Activated naive CD4-positive, alpha-beta T cell treated with anti-CD3 and anti-CD28 coated beads, Interleukin-2, amount 10 ng/mL, durations not matched to agents 7 days and 5 days (primary cell): ENCODE data around the gene MRPL38.

Experiments used
- CTCF ChIA-PET: fragments of 350-600 bp; sonication (Branson Sonifier 250); formaldehyde crosslinking; loops from one replicate; lab custom pipeline; 2021; ENCODE audit warnings: antibody characterized with exemption; lab: Charles Lee
- DNase-seq: peaks from one replicate; pipeline ENCODE4 v3.0.0-alpha.2; 2020
- H3K27ac Mint-ChIP-seq: one replicate; pipeline ENCODE4 v1.8.0; 2021; ENCODE audit warnings: mild to moderate bottlenecking, moderate library complexity, mixed read lengths
- H3K27me3 Mint-ChIP-seq: one replicate; pipeline ENCODE4 v1.8.0; 2021; ENCODE audit warnings: mild to moderate bottlenecking, mixed read lengths
- H3K36me3 Mint-ChIP-seq: one replicate; pipeline ENCODE4 v1.8.0; 2021; ENCODE audit warnings: mixed read lengths
- H3K4me1 Mint-ChIP-seq: one replicate; pipeline ENCODE4 v1.8.0; 2021; ENCODE audit warnings: mixed read lengths
- H3K4me3 Mint-ChIP-seq: one replicate; pipeline ENCODE4 v1.8.0; 2021; ENCODE audit warnings: mild to moderate bottlenecking, moderate library complexity, mixed read lengths
- H3K9me3 Mint-ChIP-seq: one replicate; pipeline ENCODE4 v1.8.0; 2021; ENCODE audit warnings: mixed read lengths

MRPL38 gene

GRCh38 chr17:75913537-75914210 lies 9.0 kb upstream of the MRPL38 start:
- DNase-seq, result no peak
- no peaks in the 10 kb centered on the region for H3K27me3 Mint-ChIP-seq
- H3K36me3 Mint-ChIP-seq, result no peaks in the 10 kb centered on the region
- H3K27ac Mint-ChIP-seq, result no peak overlapping the region
- no peak overlapping the region for H3K4me3 Mint-ChIP-seq
- peaks cover 11% of the 10 kb centered on the region for H3K4me1 Mint-ChIP-seq
- CTCF ChIA-PET, result interaction anchor here (0.7 kb wide), 1 partner anchor 31 kb away, joined by 3 read pairs; no protein-coding TSS in a partner anchor
- H3K9me3 Mint-ChIP-seq, result no peaks in the 10 kb centered on the region

DNA sequence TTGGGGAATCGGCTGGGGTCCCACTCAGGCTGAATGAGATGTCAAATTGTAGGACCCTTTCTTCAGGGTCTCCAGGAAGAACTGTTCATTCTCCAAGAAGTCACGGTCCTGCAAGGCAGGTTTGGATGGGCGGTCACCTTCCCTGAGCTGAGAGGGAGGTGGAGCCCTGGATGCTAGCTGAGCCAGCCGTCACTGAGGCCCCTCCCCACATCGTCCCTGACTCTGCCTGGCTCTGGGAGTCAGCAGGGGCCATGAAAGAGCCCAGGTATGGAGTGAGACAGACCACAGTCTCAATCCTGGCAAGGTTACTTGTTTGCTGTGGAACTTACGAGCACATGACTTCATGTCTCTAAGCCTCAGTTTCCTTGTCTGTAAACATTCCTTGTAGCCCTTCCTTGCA lies 6.0 kb upstream of the MRPL38 start:
- no peak overlapping the region for H3K27ac Mint-ChIP-seq
- no peak for DNase-seq
- peaks cover 17% of the 10 kb centered on the region for H3K4me1 Mint-ChIP-seq
- CTCF ChIA-PET, result interaction anchor here (1.1 to 3.0 kb wide), 4 partner anchors 14 to 100 kb away, joined by 3 to 9 read pairs (median 4); partner anchors contain the start of gene TRIM65
- no peak overlapping the region for H3K4me3 Mint-ChIP-seq
- H3K27me3 Mint-ChIP-seq, result no peaks in the 10 kb centered on the region
- H3K36me3 Mint-ChIP-seq, result no peaks in the 10 kb centered on the region
- H3K9me3 Mint-ChIP-seq, result no peaks in the 10 kb centered on the region

DNA sequence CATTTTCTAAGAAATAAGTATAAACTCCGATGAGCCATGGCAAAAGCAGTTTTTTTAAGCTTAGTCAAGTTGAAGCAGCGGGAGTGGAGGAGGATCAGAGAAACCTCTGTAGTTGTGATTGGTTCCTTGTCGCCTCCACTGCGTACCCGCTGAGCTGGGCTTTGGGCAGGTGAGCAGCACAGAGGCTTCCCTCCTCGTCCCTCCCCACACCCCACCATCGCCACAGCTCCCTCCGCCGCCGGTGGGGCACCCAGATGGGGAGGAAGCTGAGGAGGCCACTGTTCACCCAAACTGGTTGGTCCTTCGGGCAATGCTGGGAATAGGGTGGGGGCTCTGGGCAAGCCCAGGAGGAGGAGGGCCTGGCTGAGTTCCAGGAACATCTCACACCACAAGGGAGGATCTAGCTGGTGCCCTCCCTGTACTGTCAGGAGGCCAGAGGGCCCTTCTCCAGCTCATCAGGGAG lies 5.2 kb upstream of the MRPL38 start:
- Mint-ChIP-seq H3K4me1 (peaks cover 22% of the 10 kb centered on the region), H3K27me3 (no peaks in the 10 kb centered on the region), H3K27ac (no peak overlapping the region), H3K4me3 (no peak overlapping the region), H3K9me3 (no peaks in the 10 kb centered on the region), H3K36me3 (no peaks in the 10 kb centered on the region)
- CTCF ChIA-PET, result interaction anchor here (1.8 to 3.0 kb wide), 2 partner anchors 90 to 96 kb away, joined by 7 to 9 read pairs; no protein-coding TSS in a partner anchor
- DNase-seq, result no peak

DNA sequence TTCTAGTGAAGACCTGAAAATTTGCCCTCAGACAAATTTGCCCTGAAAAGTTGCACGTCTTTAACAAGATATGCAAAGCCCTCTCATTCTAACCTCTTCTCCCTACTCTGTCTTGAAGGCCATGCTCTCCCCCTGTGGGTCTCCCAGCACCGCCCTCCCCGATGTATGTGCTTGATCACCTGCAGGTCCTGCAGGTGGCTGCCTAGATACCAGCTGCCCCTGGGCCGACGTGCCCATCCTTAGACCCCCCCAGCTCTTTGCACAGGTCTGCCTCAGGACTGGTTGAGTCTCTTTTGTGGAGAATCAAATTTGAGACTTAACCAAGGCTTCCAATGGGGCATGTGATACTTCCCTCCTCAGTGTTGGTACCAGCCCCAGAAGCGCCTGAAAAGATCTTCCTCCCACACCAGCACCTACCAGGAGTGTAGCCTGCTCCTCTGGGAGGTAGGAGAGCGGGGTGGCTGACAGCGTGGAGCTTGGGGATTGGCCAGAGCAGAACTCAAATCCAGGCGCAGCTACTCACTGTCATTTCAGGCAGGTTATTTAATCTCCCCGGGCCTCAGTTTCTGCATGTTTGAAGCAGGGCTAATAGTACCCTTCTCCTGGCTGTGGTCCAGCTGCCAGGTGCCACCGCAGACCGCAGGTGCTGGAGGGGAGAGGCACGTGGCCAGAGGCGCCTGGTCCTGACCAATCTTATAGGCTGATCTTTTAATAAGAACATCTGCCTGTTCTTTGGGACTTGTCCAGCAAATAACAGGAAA lies 4.5 kb upstream of the MRPL38 start:
- H3K36me3 Mint-ChIP-seq, result no peaks in the 10 kb centered on the region
- no peak overlapping the region for H3K4me3 Mint-ChIP-seq
- peaks cover 22% of the 10 kb centered on the region for H3K4me1 Mint-ChIP-seq
- no peaks in the 10 kb centered on the region for H3K27me3 Mint-ChIP-seq
- CTCF ChIA-PET, result interaction anchor here (0.5 to 3.0 kb wide), 3 partner anchors 91 to 218 kb away, joined by 3 to 9 read pairs (median 7); no protein-coding TSS in a partner anchor
- DNase-seq, result no peak
- no peaks in the 10 kb centered on the region for H3K9me3 Mint-ChIP-seq
- H3K27ac Mint-ChIP-seq, result no peak overlapping the region

- no peaks in the 10 kb centered on the region for H3K36me3 Mint-ChIP-seq
- H3K9me3 Mint-ChIP-seq, result no peaks in the 10 kb centered on the region
- no peaks in the 10 kb centered on the region for H3K27me3 Mint-ChIP-seq
- DNase-seq, result no peak
- CTCF ChIA-PET, result interaction anchor here (1.8 to 3.0 kb wide), 2 partner anchors 92 to 97 kb away, joined by 7 to 9 read pairs; no protein-coding TSS in a partner anchor
- no peak overlapping the region for H3K4me3 Mint-ChIP-seq
- H3K4me1 Mint-ChIP-seq, result peaks cover 28% of the 10 kb centered on the region
- H3K27ac Mint-ChIP-seq, result no peak overlapping the region
These were observed 3.5 kb upstream of the MRPL38 start for GRCh38 chr17:75908201-75908600.

GRCh38 chr17:75906143-75906884 lies 1.6 kb upstream of the MRPL38 start:
- Mint-ChIP-seq H3K27ac (peak overlapping the region; percentile 71), H3K9me3 (no peaks in the 10 kb centered on the region), H3K4me1 (peaks cover 32% of the 10 kb centered on the region), H3K36me3 (peaks cover 4% of the 10 kb centered on the region), H3K4me3 (peak overlapping the region; percentile 40), H3K27me3 (no peaks in the 10 kb centered on the region)
- DNase-seq, result no peak
- CTCF ChIA-PET, result interaction anchor here (0.6 to 4.6 kb wide), 12 partner anchors 11 to 392 kb away, joined by 3 to 87 read pairs (median 4); partner anchors contain the start of genes CDK3 and EXOC7

DNA sequence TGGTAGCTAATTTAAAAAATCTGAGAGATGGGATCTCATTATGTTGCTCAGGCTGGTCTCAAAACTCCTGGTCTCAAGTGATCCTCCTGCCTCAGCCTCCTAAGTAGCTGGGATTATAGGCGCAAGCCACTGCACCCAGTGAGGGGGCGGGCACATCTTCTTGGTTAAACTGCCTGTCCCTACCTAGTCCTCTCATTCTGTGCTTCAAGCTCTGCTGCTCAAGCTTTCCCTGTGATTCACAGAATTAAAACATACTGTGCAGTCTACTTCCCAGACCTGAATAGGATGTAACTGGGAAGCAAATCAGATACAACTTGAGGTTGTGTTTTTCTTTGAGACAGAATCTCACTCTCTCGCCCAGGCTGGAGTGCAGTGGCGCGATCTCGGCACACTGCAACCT lies 2.3 kb downstream of the MRPL38 start:
- Mint-ChIP-seq H3K4me1 (peaks cover 29% of the 10 kb centered on the region), H3K4me3 (no peak overlapping the region), H3K9me3 (no peaks in the 10 kb centered on the region), H3K27ac (no peak overlapping the region), H3K27me3 (no peaks in the 10 kb centered on the region), H3K36me3 (peaks cover 11% of the 10 kb centered on the region)
- CTCF ChIA-PET, result no interaction called here
- DNase-seq, result no peak

GRCh38 chr17:75901727-75902126 lies 3.0 kb downstream of the MRPL38 start:
- no peaks in the 10 kb centered on the region for H3K9me3 Mint-ChIP-seq
- H3K36me3 Mint-ChIP-seq, result peaks cover 11% of the 10 kb centered on the region
- no peaks in the 10 kb centered on the region for H3K27me3 Mint-ChIP-seq
- H3K27ac Mint-ChIP-seq, result peak overlapping the region; percentile 24
- CTCF ChIA-PET, result no interaction called here
- DNase-seq, result no peak
- H3K4me3 Mint-ChIP-seq, result no peak overlapping the region
- H3K4me1 Mint-ChIP-seq, result peaks cover 30% of the 10 kb centered on the region

DNA sequence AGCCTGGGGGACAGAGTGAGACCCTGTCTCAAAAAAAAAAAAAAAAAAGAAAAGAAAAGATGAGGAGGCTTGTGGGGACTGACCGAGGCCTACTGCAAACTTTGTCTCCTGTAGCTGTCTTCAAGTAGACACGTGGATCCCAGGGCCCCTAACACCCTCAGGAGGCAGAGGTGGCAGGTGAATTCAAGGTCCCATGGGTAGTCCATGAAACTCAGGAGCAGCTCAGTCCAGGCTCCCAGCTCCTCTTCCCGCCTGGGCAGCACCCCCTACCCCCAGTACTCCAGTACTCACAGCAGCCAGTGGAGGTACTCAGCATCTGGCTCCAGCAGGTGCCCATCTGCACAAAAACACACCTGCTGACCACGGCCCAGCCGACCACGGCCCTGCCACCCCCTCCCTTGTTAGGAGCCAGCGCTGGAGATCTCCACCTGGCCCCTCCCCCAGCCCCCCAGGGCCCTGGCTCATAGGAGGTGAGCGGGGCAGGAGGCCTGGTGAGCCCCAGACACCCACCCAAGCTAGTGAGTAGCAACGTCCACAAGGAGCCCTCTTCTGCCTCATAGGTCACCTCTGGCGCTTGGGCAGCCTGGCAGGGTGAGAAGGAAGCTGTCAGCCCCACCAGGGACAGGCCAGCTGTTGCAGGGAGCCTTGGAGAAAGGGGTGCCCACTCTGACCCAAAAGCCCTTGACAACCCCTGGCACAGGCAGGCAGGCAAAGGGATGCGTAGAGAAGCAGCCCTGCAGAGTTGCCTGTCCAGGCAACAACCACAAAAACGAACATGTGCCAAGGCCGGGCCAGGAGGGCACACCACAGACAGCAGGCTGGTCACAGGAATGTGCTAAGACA lies 3.8 kb downstream of the MRPL38 start:
- no peak overlapping the region for H3K4me3 Mint-ChIP-seq
- peak overlapping the region; percentile 24 for H3K27ac Mint-ChIP-seq
- no peaks in the 10 kb centered on the region for H3K27me3 Mint-ChIP-seq
- DNase-seq, result no peak
- H3K4me1 Mint-ChIP-seq, result peaks cover 24% of the 10 kb centered on the region
- H3K9me3 Mint-ChIP-seq, result no peaks in the 10 kb centered on the region
- CTCF ChIA-PET, result interaction anchor here (0.7 to 5.7 kb wide), 2 partner anchors 23 to 40 kb away, joined by 4 to 56 read pairs; partner anchors contain the start of gene TRIM47
- peaks cover 11% of the 10 kb centered on the region for H3K36me3 Mint-ChIP-seq

- Mint-ChIP-seq H3K4me3 (no peak overlapping the region), H3K27me3 (no peaks in the 10 kb centered on the region), H3K27ac (no peak overlapping the region), H3K36me3 (peaks cover 17% of the 10 kb centered on the region), H3K9me3 (no peaks in the 10 kb centered on the region), H3K4me1 (peaks cover 27% of the 10 kb centered on the region)
- CTCF ChIA-PET, result interaction anchor here (0.9 to 5.7 kb wide), 2 partner anchors 22 to 52 kb away, joined by 3 to 56 read pairs; partner anchors contain the start of gene TRIM47
- DNase-seq, result no peak
These were observed 4.8 kb downstream of the MRPL38 start for GRCh38 chr17:75899767-75900468.

DNA sequence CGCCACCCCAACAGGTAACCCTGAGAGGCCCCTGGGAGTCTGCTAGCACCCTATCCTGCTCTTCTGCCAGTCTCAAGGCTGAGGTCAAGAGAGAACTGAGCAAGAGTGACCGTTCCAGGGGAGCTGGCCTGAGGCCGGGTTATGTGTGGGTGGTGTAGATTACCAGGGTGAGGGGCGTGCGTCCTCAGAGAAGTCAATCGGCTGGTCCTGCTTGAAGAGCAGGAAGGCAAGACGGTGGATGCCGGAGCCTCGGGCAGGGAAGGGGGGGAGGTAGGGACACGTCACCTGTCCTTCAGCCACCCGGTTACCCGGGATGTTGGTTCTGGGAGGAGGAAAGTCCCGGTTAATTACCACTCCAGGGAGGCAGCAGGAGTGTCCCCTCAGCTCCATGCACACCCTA lies 5.3 kb downstream of the MRPL38 start:
- Mint-ChIP-seq H3K36me3 (peaks cover 17% of the 10 kb centered on the region), H3K4me3 (no peak overlapping the region), H3K27me3 (no peaks in the 10 kb centered on the region), H3K9me3 (no peaks in the 10 kb centered on the region), H3K27ac (no peak overlapping the region), H3K4me1 (peaks cover 29% of the 10 kb centered on the region)
- CTCF ChIA-PET, result interaction anchor here (0.9 to 5.7 kb wide), 2 partner anchors 21 to 51 kb away, joined by 3 to 56 read pairs; partner anchors contain the start of gene TRIM47
- DNase-seq, result no peak

DNA sequence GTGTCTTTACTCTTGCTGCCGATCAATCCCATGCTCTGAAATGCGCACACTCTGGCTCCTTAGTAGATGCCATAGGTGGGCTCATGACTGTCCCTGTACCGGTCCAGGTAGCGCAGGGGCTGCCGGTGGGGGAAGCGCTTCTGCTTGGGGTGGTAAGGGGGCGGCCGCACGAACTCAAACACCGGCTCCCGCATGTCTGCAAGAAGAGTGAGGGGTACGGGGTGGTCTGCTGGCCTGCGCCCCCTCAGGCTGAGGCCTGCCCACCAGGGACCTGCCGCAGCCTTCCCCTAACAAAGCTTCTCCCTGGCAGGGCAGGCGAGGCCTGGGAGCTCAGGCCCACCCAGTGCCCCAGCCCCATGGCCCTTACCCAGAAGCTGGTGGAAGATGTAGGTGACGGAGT lies 5.9 kb downstream of the MRPL38 start:
- Mint-ChIP-seq H3K4me1 (peaks cover 31% of the 10 kb centered on the region), H3K36me3 (peaks cover 17% of the 10 kb centered on the region), H3K27me3 (no peaks in the 10 kb centered on the region), H3K9me3 (no peaks in the 10 kb centered on the region), H3K27ac (no peak overlapping the region), H3K4me3 (no peak overlapping the region)
- CTCF ChIA-PET, result interaction anchor here (0.9 to 5.7 kb wide), 2 partner anchors 21 to 51 kb away, joined by 3 to 56 read pairs; partner anchors contain the start of gene TRIM47
- DNase-seq, result no peak
